Anterior cingulate cortex (tissue), 58 donors: Measurements from ENCODE around the gene CHRDL1.
A peak's percentile ranks its signal among the peaks of the same experiment; 100 is the strongest.

Experiments
- DNase-seq, 58 donors: peaks; one replicate each; lab custom pipeline; 2025; lab: John Stamatoyannopoulos, UW

CHRDL1 gene

GRCh38 chrX:110743679-110744340 is 51.8 kb downstream of the CHRDL1 start:
- no peak for DNase-seq

GRCh38 chrX:110741213-110741796 is 54.3 kb downstream of the CHRDL1 start:
- no peak for DNase-seq

GRCh38 chrX:110734894-110735541 is 60.6 kb downstream of the CHRDL1 start:
- no peak for DNase-seq

- no peak for DNase-seq
These were observed 61.3 kb downstream of the CHRDL1 start for GRCh38 chrX:110734271-110734670.

GRCh38 chrX:110733166-110733565 is 62.5 kb downstream of the CHRDL1 start:
- no peak for DNase-seq

- no peak for DNase-seq
These were observed 63.4 kb downstream of the CHRDL1 start for GRCh38 chrX:110732266-110732665.

GRCh38 chrX:110723844-110724243 is 71.8 kb downstream of the CHRDL1 start:
- no peak for DNase-seq

GRCh38 chrX:110722135-110722534 is 73.5 kb downstream of the CHRDL1 start:
- no peak for DNase-seq

GRCh38 chrX:110713666-110714065 is 82.0 kb downstream of the CHRDL1 start:
- no peak for DNase-seq

- DNase-seq, result no peak
These were observed 89.2 kb downstream of the CHRDL1 start for GRCh38 chrX:110706446-110706845.

- peak in 1 of 58 donors; percentile 0 for DNase-seq
These were observed 92.0 kb downstream of the CHRDL1 start for GRCh38 chrX:110703641-110704040.

GRCh38 chrX:110699109-110699508 is 96.5 kb downstream of the CHRDL1 start:
- no peak for DNase-seq

- DNase-seq, result no peak
These were observed 96.9 kb downstream of the CHRDL1 start for GRCh38 chrX:110698696-110699095.

GRCh38 chrX:110692866-110693265 is 102.8 kb downstream of the CHRDL1 start:
- no peak for DNase-seq

- no peak for DNase-seq
These were observed 104.2 kb downstream of the CHRDL1 start for GRCh38 chrX:110691446-110691845.

- DNase-seq, result no peak
These were observed 111.0 kb downstream of the CHRDL1 start for GRCh38 chrX:110684653-110685052.

- DNase-seq, result no peak
These were observed 111.7 kb downstream of the CHRDL1 start for GRCh38 chrX:110683925-110684324.

GRCh38 chrX:110678591-110678990 is 117.0 kb downstream of the CHRDL1 start:
- DNase-seq, result no peak

GRCh38 chrX:110675886-110676285 is 119.7 kb downstream of the CHRDL1 start:
- DNase-seq, result no peak

- DNase-seq, result no peak
These were observed 124.4 kb downstream of the CHRDL1 start for GRCh38 chrX:110671068-110671803.

- no peak for DNase-seq
These were observed 126.0 kb downstream of the CHRDL1 start for GRCh38 chrX:110669572-110669971.
